Measurements from ENCODE around the gene UBP1. TPM values are rescaled to one million over a fixed set of nuclear protein-coding genes. Genes with fewer than 3 reads are reported as not detected.

UBP1 gene
- total and polyA plus RNA-seq, 9 of the 15 experiments (the other 6 are each of a cell fraction or from before 2014, with no cell fraction given) = 13.6 to 143 (median 79.6) TPM

GRCh38 chr3:33439546-33440327, 468 bp downstream of the UBP1 start (continued):
- TF ChIP-seq CREBBP (IDR thresholded peaks at IDR 0.05; ENCODE audit: low read depth, low read length) = no peak
- 0 out of 2 replicates have a peak, but pooled peaks have one; percentile 64 for TF ChIP-seq ZNF695 (CRISPR knock-in tag; IDR thresholded peaks at IDR 0.05)
- TF ChIP-seq ZFP36 (IDR thresholded peaks at IDR 0.05; ENCODE audit: low read depth, low read length, partially characterized antibody) = no peak
- TF ChIP-seq ZNF699 (CRISPR knock-in tag; IDR thresholded peaks at IDR 0.05; ENCODE audit: insufficient replicate concordance) = no peak
- TF ChIP-seq ERF (CRISPR knock-in tag; IDR thresholded peaks at IDR 0.05) = peak; percentile 51; the same call in 1 of the 2 replicates
- TF ChIP-seq ZNF174 (CRISPR knock-in tag; IDR thresholded peaks at IDR 0.05) = no peak
- TF ChIP-seq MTA3 (IDR thresholded peaks at IDR 0.05; ENCODE audit: borderline replicate concordance) = peak; percentile 76; the same call in 1 of the 2 replicates
- TF ChIP-seq STAT5B (CRISPR knock-in tag; IDR thresholded peaks at IDR 0.05) = no peak
- TF ChIP-seq RBBP5 (IDR thresholded peaks at IDR 0.05; ENCODE audit: borderline replicate concordance, insufficient read depth, low read length, poor library complexity, severe bottlenecking) = peak; percentile 94
- peak; percentile 9; the same call in 1 of the 2 replicates for TF ChIP-seq TEAD4 (IDR thresholded peaks at IDR 0.05; ENCODE audit: low read length)
- TF ChIP-seq TEAD4 (CRISPR knock-in tag; IDR thresholded peaks at IDR 0.05; ENCODE audit: borderline replicate concordance) = no peak
- TF ChIP-seq HCFC1 (IDR thresholded peaks at IDR 0.05; ENCODE audit: low read depth, low read length) = no peak
- no peak for TF ChIP-seq ESRRB (CRISPR knock-in tag; IDR thresholded peaks at IDR 0.05; ENCODE audit: borderline replicate concordance)
- 0 out of 2 replicates have a peak, but pooled peaks have one; percentile 73 for TF ChIP-seq NR1H2 (CRISPR knock-in tag; IDR thresholded peaks at IDR 0.05)
- TF ChIP-seq NCOA6 (IDR thresholded peaks at IDR 0.05) = no peak
- 0 out of 2 replicates have a peak, but pooled peaks have one; percentile 17 for TF ChIP-seq MITF (IDR thresholded peaks at IDR 0.05)
- peak; percentile 58; the same call in 1 of the 2 replicates for TF ChIP-seq E2F5 (CRISPR knock-in tag; IDR thresholded peaks at IDR 0.05)
- TF ChIP-seq THRB (CRISPR knock-in tag; conservative IDR thresholded peaks at IDR 0.05) = no peak
- no peak for TF ChIP-seq ZNF398 (CRISPR knock-in tag; IDR thresholded peaks at IDR 0.05)
- TF ChIP-seq ZBTB9 (CRISPR knock-in tag; IDR thresholded peaks at IDR 0.05) = no peak
